ELR (cell line): ENCODE measurements around the gene TMEM175.

Experiments
- DNase-seq: peaks from one replicate; pipeline ENCODE4 v3.0.0-alpha.2; 2015; ENCODE audit warnings: low read depth

Gene TMEM175, protein sequence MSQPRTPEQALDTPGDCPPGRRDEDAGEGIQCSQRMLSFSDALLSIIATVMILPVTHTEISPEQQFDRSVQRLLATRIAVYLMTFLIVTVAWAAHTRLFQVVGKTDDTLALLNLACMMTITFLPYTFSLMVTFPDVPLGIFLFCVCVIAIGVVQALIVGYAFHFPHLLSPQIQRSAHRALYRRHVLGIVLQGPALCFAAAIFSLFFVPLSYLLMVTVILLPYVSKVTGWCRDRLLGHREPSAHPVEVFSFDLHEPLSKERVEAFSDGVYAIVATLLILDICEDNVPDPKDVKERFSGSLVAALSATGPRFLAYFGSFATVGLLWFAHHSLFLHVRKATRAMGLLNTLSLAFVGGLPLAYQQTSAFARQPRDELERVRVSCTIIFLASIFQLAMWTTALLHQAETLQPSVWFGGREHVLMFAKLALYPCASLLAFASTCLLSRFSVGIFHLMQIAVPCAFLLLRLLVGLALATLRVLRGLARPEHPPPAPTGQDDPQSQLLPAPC

DNA sequence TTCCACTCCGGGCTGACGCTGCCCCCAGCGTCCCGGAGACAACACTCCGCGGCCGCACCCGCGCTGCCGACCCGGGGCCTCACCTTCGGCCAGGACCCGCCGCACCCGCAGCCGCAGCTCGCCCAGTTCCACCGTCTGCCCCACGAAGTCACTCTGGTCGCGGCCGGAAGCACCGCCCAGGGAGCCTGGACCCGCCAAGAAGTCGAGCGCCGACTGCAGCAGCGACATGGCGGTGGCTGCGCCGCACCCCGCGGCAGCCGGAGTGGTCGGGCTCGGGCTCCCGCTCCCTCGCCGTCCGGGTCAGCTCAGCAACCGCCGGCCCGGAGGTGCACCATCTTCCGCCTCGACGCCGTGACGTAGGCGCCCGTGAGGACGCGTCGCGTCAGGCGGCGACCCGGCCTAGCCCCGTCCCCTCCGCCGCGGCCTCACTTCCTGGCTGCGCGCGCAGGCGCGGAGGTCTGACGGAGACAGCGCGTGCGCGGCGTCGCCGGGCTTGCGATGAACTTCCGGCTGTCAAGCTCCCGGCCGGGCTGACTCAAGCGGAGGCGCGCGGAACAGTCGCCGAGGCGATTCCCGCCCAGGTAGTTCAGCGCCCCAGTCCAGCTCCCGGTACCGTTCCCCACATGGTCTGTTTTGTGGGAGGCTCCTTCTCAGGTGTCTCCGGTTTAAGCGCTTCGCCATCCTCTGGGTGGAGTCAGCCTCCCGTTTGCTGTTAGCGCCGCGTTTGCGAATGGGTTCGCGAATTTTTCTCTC is at the start of gene TMEM175, which contains the start of gene GAK:
Gene TMEM175, plus strand, starts transcription at position 501 of the 753 bp plus-strand sequence. CDS start 15,280 bp downstream, outside the sequence.
Gene GAK, minus strand, starts transcription at position 357 of the 753 bp plus-strand sequence. Its CDS starts 129 bp downstream, at position 228.
- DNase-seq = peak; percentile 93

DNA sequence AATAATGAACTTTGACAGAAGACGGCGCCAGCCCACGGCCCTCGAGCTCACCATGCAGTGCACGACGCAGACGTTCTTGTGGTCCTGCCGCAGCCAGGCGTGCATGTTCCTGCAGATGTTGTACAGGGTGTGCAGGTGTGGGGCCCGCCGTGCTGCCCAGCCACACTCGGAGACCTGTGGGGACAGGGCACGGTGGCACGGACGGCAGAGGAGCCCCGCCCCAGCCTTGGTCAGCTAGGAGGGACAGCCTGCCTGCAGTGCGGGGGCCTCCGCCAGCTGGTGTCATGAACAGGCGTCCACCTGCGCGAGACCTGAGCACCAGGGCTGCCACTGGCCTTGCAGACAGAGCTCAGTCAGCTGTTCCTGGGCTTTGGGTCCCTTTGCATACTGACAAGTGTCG is 49.6 kb upstream of the TMEM175 start:
- DNase-seq = no peak

DNA sequence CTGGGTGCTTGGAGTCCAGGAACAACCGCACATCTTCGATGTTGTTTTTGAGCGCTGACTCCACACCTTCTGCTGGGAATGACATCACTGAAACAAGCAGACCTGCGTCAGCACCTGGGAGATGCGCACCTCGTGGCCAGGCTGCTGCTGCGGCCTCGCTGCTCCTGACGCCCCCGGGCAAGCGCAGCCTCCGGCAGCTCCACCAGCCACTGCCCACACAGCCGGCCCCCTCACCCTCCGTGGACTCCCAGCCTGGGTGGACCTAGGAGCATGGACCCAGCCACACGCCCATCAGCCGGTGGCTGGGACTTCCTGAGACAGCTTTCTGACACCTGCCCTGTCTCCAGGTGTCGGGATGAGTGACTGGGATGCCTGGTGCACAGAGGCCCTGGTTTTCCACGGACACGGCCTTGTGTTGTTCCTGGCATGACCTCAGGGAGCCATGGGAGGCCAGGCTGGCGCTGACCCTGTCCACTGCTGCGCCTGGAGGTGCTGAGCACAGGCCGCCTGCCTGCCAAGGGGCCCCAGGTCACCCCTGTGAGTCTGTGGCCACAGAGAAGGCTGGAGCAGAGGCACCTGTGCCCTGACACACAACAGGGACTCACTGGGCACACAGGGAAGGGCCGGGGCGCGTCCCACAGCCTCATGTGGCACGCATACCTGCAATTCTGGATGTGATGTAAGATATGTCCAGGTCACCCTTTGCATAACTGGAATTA is 48.7 kb upstream of the TMEM175 start:
- no peak for DNase-seq

DNA sequence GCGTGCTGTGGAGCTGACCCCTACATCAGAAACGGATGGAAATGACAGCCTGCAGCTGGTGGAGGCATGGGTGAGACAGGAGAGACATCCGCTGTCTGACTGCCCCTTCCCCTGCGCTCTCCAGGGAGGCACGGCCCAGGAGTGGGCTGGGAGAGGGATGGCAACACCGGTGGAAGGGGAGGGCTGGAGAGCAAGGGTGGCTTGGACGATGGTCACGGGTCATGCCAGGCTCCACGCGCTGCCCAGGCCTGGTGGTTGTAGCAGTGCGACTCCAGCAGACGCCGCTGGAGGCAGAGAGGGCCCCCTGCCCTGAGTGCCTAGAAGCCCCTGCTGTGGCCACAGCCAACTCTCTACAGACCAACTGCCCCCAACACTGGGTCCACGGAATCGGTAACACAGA is 48.0 kb upstream of the TMEM175 start:
- DNase-seq = no peak

DNA sequence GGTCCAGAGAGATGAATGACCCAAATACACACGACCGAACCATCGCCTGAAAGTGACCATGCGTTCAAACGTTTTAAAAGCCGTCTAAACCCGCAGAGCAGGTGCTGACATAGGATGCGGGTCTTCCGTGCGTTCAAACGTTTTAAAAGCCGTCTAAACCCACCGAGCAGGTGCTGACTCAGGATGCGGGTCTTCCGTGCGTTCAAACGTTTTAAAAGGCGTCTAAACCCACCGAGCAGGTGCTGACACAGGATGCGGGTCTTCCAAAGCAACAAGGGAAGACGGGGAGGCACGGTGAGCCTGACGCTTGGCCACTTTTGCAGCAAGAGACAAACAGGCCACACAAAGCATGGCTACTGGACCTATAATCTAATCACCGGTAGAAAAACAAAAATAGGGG is 47.4 kb upstream of the TMEM175 start:
- DNase-seq = no peak

DNA sequence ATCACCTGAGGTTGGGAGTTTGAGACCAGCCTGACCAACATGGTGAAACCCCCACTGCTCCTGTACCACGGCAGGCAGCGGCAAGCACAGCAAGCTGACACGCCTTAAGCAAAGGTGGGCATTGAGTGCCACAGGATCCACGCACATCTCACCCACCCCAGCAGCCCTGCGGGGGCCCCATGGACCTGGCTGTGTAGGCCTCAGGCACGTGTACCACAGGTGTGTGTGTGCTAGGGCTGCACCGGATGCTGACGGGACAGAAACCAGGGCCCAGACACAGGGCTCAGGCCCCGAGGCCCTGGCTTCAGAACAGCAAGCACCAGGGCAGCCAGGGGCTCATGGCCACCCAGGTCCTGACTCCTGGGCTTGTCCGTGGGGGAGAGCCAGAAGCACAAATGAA is 46.9 kb upstream of the TMEM175 start:
- no peak for DNase-seq

DNA sequence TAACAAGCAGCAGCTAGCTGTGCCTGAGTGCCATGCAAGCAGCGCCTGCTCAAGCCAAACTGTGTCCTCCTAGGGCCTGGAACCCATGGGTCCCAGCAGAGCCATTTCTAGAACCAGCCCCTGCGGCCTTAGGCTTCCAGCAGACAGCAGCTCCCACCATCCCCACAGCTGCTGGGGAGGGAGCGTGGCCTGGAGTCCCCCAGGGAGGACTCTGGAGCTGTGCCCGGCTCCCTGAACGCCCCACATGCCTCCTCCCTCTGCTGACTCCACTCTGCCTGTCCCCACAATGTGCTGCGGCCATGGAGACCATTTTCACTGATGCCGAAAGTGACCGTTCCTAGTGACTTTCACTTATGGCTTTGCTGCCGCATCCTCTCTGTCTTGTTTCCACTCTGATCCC is 46.0 kb upstream of the TMEM175 start:
- no peak for DNase-seq

DNA sequence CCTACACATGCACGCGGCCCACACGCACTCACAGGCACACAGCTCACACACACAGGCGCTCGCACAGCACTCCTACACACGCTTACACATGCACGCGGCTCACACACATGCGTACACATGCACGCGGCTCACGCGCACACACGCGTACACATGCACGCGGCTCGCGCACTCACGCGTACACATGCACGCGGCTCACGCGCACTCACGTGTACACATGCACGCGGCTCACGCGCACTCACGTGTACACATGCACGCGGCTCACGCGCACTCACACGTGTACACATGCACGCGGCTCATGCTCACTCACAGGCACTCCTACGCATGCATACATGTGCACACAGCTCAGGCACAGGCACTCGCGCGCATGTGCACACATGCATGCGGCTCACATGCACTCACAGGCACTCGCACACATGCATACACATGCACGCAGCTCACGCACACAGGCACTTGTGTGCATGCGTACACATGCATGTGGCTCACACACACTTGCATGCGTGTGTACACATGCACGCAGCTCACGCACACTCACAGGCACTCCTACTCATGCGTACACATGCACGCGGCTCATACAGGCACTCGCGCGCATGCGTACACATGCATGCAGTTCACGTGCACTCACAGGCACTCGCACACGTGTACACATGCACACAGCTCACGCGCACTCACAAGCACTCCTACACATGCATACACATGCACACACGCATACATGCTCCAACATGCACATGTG is 45.1 kb upstream of the TMEM175 start:
- no peak for DNase-seq

DNA sequence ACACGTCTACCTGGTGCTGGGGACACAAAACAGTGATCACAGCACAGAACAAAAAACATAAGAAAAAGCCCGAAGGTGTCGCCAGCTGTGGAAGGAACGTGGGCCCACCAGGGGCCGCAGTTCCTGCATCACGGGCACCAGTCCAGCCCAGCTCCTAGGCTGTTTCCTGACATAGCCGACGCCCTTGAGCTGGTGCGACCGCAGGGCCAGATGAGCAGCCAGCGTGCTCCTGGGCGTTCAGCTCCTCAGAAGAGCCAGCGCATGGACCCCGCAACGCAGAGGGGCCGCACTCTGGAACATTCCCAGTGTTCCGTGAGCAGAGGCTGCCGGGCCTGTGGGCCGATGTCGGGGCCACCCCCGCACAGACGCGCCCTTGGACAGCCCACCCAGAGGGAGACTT is 44.2 kb upstream of the TMEM175 start:
- DNase-seq = no peak

DNA sequence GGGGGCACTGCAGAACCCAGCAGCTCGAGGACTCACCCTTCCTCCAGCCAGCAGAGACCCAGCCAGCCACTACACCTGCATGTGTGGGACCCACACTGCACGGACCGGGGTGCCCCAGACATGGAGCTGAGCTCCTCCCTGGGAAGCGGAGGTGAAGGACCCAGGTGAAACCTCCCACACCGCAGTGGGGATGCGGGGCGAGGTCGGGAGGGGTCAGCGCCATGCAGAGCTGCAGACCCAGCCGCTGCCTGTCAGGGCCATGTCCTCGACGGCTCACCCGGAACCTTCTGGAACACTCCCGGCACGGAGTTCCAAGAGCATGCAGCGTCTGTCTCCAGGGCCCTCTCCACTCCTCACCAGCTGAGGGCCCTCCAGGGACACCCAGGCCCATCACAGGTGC is 42.7 kb upstream of the TMEM175 start:
- DNase-seq = no peak

DNA sequence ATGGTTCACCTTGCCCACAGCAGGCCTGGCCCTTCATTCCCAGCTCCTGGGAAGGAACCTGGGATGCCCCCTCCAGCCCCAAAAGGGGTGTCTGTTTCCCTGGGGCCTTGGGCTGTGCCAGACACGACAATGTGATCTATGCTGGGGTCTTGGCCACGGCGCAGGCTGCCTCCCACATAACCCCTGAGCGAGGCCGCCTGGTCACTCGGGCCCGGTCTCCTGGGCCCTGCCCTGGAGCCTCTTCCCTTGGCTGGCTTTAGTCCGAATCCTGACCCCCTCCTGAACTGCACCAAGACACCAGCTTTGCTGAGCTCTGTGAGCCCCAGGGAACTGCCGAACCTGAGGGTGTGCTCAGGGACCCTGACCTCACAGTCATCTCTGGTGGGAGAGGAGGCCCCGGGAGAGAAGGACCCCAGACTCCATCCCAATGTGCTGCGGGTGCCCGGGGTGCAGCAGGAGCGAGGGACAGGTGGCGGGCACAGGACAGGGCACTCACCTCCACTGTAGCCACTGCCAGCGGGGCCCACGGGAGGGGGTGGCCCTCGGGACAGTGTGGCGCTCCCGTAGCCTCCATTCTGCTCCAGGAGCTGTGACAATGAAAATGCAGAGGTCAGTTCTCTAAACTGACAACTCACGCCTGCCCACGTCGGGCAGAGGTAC is 42.1 kb upstream of the TMEM175 start:
- DNase-seq = no peak

DNA sequence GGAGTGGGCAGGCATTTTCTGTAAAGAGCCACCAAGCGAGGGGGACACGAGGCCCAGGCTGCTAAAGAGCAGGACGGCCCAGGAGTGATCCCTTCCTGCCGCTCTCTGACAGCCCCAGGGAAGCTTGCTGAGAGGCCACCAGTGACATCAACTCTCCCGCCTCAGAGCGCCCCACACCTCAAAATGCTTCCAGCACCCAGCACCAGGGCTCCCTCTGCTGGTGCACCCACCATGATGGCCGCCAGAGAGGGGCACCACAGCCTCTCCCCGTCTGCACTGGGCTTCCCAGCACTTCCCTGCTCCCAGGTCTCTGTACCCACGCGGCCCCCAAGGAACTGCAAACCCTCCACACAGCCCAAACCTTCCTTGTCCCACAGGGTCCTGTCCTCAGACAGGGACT is 40.5 kb upstream of the TMEM175 start:
- DNase-seq = peak; percentile 6

DNA sequence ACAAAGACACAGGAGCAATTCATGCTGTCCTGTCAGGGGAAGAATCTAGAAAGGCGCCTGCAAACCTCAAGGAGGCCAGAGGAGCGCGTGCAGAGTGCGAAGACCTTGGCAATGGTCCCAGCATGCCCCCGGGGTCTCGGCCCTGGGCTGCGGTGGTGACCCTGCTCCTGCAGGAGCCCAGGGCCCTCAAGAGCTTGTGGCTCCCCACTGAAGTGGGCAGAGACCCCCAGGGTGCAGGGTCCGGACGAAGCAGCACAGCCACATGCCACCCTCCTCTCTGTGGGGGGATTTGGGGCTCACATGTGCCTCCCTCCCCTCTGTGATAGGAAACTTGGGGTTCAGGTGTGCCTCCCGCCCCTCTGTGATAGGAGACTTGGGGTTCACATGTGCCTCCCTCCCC is 39.5 kb upstream of the TMEM175 start:
- DNase-seq = no peak

DNA sequence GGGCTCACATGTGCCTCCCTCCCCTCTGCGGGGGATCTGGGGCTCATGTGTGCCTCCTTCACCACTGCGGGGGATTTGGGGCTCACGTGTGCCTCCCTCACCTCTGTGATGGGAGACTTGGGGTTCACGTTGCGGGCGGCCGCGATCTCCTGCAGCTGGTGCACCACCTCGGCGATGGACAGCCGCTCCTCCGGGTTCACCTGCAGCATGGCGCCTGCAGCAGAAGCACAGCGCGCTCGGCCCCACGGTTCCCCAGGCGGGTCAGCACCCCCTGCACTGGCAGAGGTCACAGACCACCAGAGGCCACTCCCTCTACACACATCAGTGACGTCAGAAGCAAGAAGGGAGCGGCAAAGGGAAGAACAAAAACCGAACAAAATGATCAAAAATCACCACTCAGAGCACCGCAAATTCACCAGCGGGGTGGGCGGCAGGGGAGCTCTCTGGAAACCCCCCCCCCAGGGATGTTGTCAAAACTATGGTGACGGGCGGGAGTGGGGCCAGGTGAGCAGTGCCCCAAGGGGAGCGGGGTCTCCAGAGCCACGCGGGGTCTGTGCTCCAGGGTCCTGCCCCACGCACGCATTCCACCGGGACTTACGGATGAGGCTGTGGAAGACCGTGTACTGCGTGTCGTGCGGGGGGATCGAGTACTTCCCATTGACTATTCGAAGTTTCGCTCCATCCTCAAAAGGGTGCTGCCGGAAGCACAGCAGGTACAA is 38.8 kb upstream of the TMEM175 start:
- DNase-seq = no peak

DNA sequence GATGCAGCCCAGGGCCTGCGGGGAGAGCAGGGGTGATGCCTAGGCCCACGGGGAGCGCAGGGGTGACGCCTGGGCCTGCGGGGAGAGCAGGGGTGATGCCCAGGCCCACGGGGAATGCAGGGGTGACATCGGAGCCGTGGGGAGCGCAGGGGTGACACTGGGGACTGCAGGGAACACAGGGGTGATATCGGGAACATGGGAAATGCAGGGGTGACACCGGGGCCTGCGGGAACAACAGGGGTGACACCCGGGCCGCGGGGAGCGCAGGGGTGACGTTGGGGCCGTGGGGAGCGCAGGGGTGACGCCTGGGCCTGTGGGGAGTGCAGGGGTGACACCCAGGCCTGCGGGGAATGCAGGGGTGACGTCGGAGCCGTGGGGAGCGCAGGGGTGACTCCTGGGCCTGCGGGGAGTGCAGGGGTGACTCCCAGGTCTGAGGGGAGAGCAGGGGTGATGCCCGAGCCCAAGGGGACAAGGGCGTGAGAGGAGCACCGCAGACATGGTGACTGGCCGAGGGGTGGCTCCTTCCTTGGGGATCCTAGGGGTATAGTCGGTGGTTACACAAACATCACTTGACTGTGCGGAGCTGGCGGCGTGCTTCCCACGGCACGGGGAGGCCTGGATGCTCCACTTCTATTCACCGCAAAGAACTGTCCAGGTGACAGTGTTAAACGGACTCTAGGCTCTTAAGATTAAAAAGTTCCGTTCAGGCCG is 38.1 kb upstream of the TMEM175 start:
- no peak for DNase-seq

DNA sequence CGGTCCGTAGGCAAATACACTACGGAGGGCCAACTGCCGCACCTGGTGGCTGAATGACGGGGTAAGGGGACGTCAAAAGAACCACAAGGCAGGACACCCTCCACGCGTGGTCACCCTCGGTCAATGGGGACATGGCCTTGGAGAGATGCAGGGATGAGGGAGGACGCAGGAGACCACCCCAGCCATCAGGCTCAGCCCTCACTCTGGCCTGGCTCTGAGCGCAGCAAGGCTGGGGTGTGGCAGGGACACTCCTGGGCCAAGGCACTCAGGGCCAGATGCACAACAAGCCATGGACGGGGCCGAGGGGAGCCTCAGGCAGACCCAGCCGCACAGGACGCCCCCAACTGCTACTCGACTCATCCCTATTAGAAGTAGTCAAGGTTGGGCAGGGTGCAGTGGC is 36.7 kb upstream of the TMEM175 start:
- no peak for DNase-seq

DNA sequence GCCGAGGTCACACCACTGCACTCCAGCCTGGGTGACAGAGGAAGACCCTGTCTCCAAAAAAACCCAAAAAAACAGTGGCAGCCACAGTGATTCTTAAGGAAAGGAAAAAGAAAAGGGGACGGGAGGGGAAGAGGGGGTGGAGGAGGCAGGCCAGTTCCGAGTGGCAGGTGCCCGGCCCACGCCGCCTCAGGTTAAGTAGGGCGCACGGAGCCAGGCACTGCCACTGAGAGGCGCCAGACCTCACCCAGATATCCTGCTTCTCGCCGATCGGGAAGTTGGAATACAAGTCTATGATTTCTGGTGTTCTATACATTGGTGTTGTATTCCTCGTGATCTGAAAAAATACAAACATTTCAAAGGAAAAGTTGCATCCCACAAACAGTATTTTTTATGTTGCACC is 36.0 kb upstream of the TMEM175 start:
- DNase-seq = no peak

DNA sequence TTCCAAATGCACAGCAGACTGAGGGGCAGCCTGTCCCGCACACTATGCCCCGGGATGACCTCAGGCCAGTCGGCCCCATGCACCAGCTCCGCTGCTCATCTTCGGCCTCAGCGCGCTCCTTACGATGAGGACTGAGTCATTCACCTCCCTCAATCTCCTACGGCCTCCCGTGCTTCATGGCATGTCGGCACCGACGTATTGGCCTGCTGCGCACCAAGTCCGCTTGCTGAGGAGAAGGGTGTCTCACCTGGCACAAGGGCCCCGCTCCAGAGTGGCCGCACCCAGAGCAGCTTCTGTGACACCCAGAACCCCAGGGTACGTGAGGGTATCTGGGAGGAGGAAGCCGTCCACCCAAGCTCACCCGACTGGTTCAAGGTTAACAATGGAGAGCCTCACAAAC is 35.6 kb upstream of the TMEM175 start:
- no peak for DNase-seq

DNA sequence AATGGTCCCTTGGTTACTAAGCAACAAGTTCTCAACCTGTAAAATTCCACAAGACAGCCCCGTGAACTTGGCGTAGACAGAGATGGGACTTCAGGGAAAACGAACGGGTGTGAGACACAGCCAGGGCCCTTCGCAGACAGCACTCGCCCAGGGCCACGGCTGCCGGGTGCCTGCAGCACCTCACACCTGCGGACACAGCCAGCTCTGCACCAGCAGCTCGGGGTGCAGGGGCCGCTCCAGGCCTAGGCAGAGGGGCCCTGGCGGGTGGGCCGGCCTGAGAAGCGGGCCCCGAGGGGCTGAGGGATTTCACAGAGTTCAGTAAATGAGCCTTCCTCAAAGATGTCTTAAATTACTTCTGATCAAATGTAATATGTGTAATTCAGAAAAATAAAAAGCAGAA is 34.1 kb upstream of the TMEM175 start:
- DNase-seq = no peak
